Middle frontal gyrus (tissue), 1 donor: ENCODE measurements around the gene DKK3.

Experiments
- DNase-seq: peaks from one replicate; pipeline ENCODE4 v3.0.0-alpha.2; 2015; ENCODE audit warnings: low spot score; ENCODE audit errors: extremely low spot score

The DKK3 gene

GRCh38 chr11:12031856-12032544, 23.6 kb upstream of the DKK3 start:
- DNase-seq = no peak

GRCh38 chr11:12029738-12030363, 21.4 kb upstream of the DKK3 start:
- DNase-seq = no peak

GRCh38 chr11:12029119-12029518, 20.7 kb upstream of the DKK3 start:
- no peak for DNase-seq

DNA sequence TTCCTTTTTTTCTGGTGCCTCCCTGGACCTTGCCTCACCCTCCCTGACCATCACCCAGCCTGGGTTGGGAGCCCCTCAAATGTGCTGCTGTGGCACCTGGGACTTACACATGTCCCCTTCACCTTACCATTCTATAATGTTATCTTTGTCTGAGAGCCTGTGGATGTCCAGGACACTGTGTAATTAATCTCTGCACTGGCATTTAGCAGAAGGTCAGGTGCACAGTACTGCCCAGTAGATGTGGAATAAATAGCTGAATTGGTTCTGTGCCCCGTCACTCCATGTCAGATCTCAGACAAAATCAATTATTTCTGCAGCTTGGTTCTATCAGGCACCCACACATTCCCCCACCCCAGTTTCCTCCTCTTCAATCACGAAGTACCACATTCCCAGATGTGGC, 19.9 kb upstream of the DKK3 start:
- no peak for DNase-seq

DNA sequence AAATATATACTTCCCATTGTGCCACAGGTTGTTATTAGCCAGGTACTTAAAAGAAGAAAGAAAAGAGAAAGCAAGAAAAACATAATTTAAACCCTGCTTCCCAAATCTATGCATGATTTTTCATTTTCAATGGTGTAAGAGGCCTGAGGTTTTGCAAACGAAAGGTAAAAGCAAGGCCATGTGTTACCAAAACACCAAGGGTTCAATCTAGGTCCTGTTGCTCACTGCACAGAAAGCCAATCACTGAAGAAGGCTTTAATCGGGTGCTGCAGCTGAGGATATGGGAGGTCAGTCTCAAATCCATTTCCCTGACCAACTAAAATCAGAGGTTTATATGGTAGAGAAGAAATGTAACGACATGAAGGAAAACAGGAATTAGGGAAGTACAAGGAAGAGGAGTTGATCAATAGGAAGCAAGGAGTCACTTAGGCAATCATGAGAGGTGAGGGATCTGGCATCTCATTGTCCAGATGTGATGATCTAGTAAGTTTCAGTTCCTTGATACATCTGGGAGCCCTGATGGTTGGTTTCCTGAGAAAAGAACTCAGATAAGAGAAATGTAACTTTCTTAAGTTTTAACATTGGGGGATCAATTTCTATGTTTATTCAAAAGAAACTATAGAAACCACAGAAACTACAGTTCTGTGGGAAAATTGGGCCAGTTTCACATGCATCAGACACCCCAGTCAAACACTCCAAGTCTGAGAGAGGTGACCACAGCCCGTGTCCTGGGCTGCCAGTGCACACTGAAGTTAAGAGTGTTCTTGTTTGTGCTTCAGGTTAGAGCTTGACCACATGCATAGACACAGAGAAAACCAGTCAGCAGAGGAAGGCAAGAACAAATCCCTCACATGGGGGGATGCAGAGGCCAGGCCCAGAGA, 18.1 kb upstream of the DKK3 start:
- DNase-seq = no peak

DNA sequence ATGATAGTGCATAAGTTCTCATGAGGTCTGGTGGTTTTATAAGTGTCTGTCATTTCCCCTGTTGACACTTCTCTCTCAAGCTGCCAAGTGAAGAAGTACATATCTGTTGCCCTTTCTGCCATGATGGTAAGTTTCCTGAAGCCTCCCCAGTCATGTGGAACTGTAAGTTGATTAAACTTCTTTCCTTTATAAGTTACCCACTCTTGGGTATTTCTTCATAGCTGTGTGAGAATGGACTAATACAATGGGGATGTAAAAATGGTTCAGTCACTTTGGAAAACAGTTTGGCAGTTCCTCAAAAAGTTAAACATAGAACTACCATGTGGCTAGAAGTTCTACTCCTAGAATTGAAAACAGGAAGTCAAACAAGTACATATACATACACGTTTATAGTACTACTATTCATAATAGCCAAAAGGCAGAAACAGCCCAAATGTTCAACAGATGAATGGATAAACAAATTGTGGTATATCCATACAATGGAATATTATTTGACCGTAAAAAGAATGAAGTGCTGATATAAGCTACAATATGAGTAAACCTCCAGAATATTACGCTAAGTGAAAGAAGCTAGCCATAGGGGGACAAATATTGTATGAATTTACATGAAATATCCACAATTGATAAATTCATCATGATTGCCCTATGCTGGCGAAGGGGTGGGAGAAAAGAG, 16.0 kb upstream of the DKK3 start:
- no peak for DNase-seq

DNA sequence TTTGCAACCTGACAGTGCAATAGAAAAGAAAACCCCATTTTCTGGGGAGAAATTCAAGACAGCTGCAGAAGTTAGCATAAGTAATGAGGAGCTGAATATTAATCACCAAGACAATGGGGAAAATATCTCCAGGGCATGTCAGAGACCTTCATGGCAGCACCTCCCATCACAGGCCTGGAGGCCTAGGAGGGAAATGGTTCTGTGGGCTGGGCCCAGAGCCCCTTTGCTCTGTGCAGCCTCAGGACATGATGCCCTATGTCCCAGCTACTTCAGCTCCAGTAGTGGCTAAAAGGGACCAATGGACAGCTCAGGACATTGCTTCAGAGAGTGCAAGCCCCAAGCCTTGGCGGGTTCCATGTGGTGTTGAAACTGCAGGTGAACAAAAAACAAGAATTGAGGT, 14.6 kb upstream of the DKK3 start:
- no peak for DNase-seq

- DNase-seq = no peak
These were observed 12.1 kb upstream of the DKK3 start for GRCh38 chr11:12020546-12020945.

DNA sequence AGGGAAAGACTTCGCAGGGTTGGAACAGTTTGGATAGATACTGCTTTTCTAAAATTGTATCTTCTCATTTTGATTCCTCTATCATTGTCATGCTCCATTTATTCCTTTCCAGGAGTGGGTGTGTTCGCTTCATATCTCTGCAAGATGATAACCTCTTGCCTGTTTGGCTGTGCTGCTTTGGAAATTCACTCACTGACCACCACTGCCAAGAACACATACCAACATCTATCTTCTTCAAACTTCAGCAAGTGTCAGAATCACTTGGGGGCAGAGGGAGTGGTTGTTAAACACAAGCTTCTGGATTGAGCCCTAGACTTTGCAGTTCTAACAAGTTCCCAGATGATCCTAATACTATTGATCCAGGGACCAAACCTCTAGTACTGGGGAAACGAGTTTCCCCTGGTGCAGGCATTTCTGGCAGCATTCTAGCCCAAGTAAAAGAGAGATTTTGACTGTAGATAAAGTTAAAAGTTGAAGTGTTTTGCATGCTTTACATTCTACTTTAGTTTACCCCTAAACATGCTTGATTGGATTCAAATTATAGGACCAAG, 11.5 kb upstream of the DKK3 start:
- no peak for DNase-seq

DNA sequence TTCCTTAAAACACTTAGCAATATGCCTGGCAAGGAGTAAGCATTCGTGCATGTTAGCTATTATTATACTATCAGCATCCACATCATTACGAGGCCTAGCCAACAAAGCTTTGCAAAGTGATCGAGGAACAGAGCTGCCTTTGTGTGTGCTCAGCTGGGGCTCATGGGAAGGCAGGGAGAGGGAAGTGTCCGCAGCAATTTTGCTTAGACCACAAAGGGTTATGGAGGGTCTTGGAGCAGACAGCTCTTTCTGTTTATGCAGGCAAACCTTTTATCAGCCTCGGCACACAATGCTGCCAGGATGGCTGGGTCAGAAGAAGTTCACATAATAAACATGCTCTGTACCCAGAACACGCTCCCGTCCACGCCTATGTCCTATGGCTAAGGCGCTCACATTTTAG, 10.9 kb upstream of the DKK3 start:
- no peak for DNase-seq

- no peak for DNase-seq
These were observed 9.5 kb upstream of the DKK3 start for GRCh38 chr11:12017865-12018453.

- no peak for DNase-seq
These were observed 8.8 kb upstream of the DKK3 start for GRCh38 chr11:12017243-12017678.

GRCh38 chr11:12016246-12016645, 7.8 kb upstream of the DKK3 start:
- no peak for DNase-seq

DNA sequence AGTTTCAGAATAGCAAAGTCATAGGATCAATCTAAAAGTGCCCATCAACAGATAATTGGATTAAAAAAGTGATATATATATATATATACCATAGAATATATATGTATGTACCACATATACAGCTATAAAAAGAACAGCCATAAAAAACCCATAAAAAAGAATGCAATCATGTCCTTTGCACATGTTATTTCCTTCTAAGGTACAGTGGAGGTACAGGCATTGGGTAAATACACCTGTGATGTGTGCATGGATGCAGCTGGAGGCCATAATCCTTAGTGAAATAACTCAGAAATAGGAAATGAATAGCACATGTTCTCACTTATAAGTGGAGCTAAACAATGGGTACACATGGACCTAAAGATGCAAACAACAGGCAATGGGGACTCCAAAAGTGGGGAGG, 7.1 kb upstream of the DKK3 start:
- DNase-seq = no peak

- no peak for DNase-seq
These were observed 5.4 kb upstream of the DKK3 start for GRCh38 chr11:12013781-12014180.

- no peak for DNase-seq
These were observed 1.3 kb upstream of the DKK3 start for GRCh38 chr11:12009617-12010321.

GRCh38 chr11:12008790-12009616, 577 bp upstream of the DKK3 start:
- DNase-seq = no peak

DNA sequence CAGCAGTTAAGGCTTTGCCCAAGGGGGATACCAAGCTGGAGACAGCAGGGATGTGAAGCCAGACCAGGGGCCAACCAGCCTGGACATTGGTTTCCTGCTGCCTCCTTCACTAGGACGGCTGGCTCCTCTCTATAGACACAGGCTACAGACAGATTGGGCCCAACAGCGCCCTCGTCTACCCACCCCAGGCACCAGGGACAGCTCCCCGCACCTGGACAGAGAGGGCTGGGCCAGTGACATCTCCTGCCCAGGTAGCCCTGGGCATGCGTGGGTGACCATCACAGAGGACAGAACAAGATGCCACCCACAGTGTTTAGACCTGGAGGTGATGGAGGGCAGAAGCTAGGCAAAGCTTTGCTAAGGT, 1.2 kb downstream of the DKK3 start:
- no peak for DNase-seq

GRCh38 chr11:12006552-12007229, 1.7 kb downstream of the DKK3 start:
- DNase-seq = no peak
